ENCODE measurements around the gene HSD11B1L.
"Not testable (repeated sequence)": the region's sequence is repeated elsewhere in the genome, so short reads cannot be mapped to it uniquely, and the experiment has no call there.

The HSD11B1L gene

GRCh38 chr19:5690125-5690954 lies 9.5 kb downstream of the HSD11B1L start, which contains the start of gene RPL36:
RPL36 (plus strand) TSS chr19:5690295; CDS start chr19:5690508, 213 bp downstream.
- DNase-seq, result peak; percentile 94

GRCh38 chr19:5690955-5691821 lies 10.4 kb downstream of the HSD11B1L start:
- DNase-seq, result peak; percentile 14

GRCh38 chr19:5691822-5692722 lies 11.2 kb downstream of the HSD11B1L start:
- no peak for DNase-seq

- DNase-seq, result no peak
Measured at GRCh38 chr19:5692723-5693194, 11.9 kb downstream of the HSD11B1L start.

GRCh38 chr19:5693195-5694166 lies 12.7 kb downstream of the HSD11B1L start:
- no peak for DNase-seq

- DNase-seq, result no peak
Measured at GRCh38 chr19:5694167-5694955, 13.5 kb downstream of the HSD11B1L start.

- no peak for DNase-seq
Measured at GRCh38 chr19:5694956-5695648, 14.3 kb downstream of the HSD11B1L start.

- DNase-seq, result no peak
Measured at GRCh38 chr19:5695649-5696195, 14.9 kb downstream of the HSD11B1L start.

GRCh38 chr19:5696196-5697021 lies 15.6 kb downstream of the HSD11B1L start:
- no peak for DNase-seq

GRCh38 chr19:5697022-5697889 lies 16.4 kb downstream of the HSD11B1L start:
- no peak for DNase-seq

- DNase-seq, result no peak
Measured at GRCh38 chr19:5697890-5698634, 17.2 kb downstream of the HSD11B1L start.

GRCh38 chr19:5698635-5699422 lies 18.0 kb downstream of the HSD11B1L start:
- DNase-seq, result no peak

GRCh38 chr19:5700455-5701092 lies 19.7 kb downstream of the HSD11B1L start:
- DNase-seq, result no peak

GRCh38 chr19:5702053-5702410 lies 21.2 kb downstream of the HSD11B1L start:
- not testable (repeated sequence) for DNase-seq
